NT2/D1 (cell line): ENCODE data around the gene UCP3.

Source experiments
- YY1 ChIP-seq: IDR thresholded peaks from 2 replicates; pipeline ENCODE4 v1.6.1; 2011; ENCODE audit not compliant: insufficient read length, insufficient read depth
- ZNF274 ChIP-seq: IDR thresholded peaks from 2 replicates; pipeline ENCODE4 v1.6.1; 2011; ENCODE audit warnings: mild to moderate bottlenecking, low read depth, low read length

GRCh38 chr11:73983741-73984538 is 24.9 kb downstream of the UCP3 start:
- no peak for TF ChIP-seq ZNF274
- TF ChIP-seq YY1: no peak
